NCI-H1048 (cell line): Measurements from ENCODE around the gene PABPN1.

ENCODE experiments used
- DNase-seq: peaks from one replicate; lab custom pipeline; 2025; lab: John Stamatoyannopoulos, UW

PABPN1 gene

GRCh38 chr14:23326491-23327332, 5.5 kb downstream of the PABPN1 start:
- DNase-seq: no peak

GRCh38 chr14:23327947-23328744, 6.9 kb downstream of the PABPN1 start:
- peak; percentile 19 for DNase-seq

- no peak for DNase-seq
Observed at GRCh38 chr14:23335623-23336022, 14.4 kb downstream of the PABPN1 start.

GRCh38 chr14:23339506-23340268, 18.4 kb downstream of the PABPN1 start:
- no peak for DNase-seq

GRCh38 chr14:23344481-23344880, 23.2 kb downstream of the PABPN1 start:
- no peak for DNase-seq

GRCh38 chr14:23345987-23346692, 24.9 kb downstream of the PABPN1 start:
- no peak for DNase-seq

GRCh38 chr14:23346693-23347405, 25.6 kb downstream of the PABPN1 start:
- no peak for DNase-seq

- no peak for DNase-seq
Observed at GRCh38 chr14:23347406-23348296, 26.4 kb downstream of the PABPN1 start.

- no peak for DNase-seq
Observed at GRCh38 chr14:23348297-23348655, 27.0 kb downstream of the PABPN1 start.

GRCh38 chr14:23349156-23349845, 28.0 kb downstream of the PABPN1 start:
- no peak for DNase-seq

- no peak for DNase-seq
Observed at GRCh38 chr14:23351681-23352505, 30.6 kb downstream of the PABPN1 start.

- DNase-seq: peak; percentile 47
Observed at GRCh38 chr14:23352506-23353432, 31.5 kb downstream of the PABPN1 start, which contains the start of gene SLC22A17. TSS of gene SLC22A17 (minus strand) at chr14:23352887.

GRCh38 chr14:23353433-23353780, 32.1 kb downstream of the PABPN1 start:
- no peak for DNase-seq

GRCh38 chr14:23354990-23355389, 33.7 kb downstream of the PABPN1 start:
- DNase-seq: no peak

- DNase-seq: no peak
Observed at GRCh38 chr14:23355871-23356435, 34.7 kb downstream of the PABPN1 start.

- DNase-seq: no peak
Observed at GRCh38 chr14:23356662-23357061, 35.4 kb downstream of the PABPN1 start.

GRCh38 chr14:23357261-23357660, 36.0 kb downstream of the PABPN1 start:
- DNase-seq: no peak
